ENCODE results near the gene MEI4. TPM values are rescaled to one million over a fixed set of nuclear protein-coding genes. Genes with fewer than 3 reads are reported as not detected.
"Not testable (repeated sequence)": the region's sequence is repeated elsewhere in the genome, so short reads cannot be mapped to it uniquely, and the experiment has no call there.

Gene MEI4
- polyA plus RNA-seq, 1 donor (not counting 4 experiments of a cell fraction or from before 2014, with no cell fraction given), result 0.01 TPM

DNA sequence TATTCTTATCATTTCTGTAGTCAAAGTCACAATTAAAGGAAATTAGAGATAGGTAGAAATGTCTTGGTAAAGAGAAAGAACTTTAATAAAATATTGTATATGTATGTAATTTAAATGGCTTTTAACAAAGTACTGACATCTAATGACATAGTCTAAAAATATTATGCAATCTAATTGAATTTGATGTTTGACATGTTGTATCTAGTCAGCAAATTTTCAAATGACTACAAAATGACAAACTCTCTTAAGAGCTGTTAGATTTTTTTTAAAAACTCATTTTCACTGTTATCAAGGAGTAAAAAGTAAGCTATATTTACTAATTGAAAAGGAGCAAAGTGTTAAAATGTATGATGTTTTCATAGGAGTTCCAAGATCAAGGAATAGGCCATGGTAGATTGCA is 176.9 kb downstream of the MEI4 start:
- DNase-seq (ENCODE audit: low read depth, low spot score) (no peak), FAIRE-seq (no peak)
- H3K27ac ChIP-seq (ENCODE audit: control insufficient read depth, insufficient read depth, low read length), result no peak overlapping the region
- H3K36me3 ChIP-seq (ENCODE audit: control insufficient read depth in 2 of 2, extremely low read depth in 1 of 2, insufficient read depth in 2 of 2, low read length in 2 of 2), result no peaks in the 10 kb centered on the region
- H3K27me3 ChIP-seq (ENCODE audit: control insufficient read depth, extremely low read depth, insufficient read depth, low read length), result no peaks in the 10 kb centered on the region
- no peak overlapping the region for H3K4me3 ChIP-seq (ENCODE audit: control insufficient read depth in 2 of 3, extremely low read depth in 1 of 3, insufficient read depth in 2 of 3, low read depth in 1 of 3, low read length in 3 of 3)
- TF ChIP-seq, protein P1, sequence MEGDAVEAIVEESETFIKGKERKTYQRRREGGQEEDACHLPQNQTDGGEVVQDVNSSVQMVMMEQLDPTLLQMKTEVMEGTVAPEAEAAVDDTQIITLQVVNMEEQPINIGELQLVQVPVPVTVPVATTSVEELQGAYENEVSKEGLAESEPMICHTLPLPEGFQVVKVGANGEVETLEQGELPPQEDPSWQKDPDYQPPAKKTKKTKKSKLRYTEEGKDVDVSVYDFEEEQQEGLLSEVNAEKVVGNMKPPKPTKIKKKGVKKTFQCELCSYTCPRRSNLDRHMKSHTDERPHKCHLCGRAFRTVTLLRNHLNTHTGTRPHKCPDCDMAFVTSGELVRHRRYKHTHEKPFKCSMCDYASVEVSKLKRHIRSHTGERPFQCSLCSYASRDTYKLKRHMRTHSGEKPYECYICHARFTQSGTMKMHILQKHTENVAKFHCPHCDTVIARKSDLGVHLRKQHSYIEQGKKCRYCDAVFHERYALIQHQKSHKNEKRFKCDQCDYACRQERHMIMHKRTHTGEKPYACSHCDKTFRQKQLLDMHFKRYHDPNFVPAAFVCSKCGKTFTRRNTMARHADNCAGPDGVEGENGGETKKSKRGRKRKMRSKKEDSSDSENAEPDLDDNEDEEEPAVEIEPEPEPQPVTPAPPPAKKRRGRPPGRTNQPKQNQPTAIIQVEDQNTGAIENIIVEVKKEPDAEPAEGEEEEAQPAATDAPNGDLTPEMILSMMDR (optimal IDR thresholded peaks at IDR 0.05 in 1 of 3, IDR thresholded peaks at IDR 0.05 in 1 of 3, conservative IDR thresholded peaks at IDR 0.05 in 1 of 3; ENCODE audit: extremely low read depth in 1 of 3, insufficient read depth in 2 of 3, low read length in 3 of 3), result no peak
- TF ChIP-seq EZH2 (IDR thresholded peaks at IDR 0.05; ENCODE audit: low read length), result no peak
- no peaks in the 10 kb centered on the region for H4K20me1 ChIP-seq (ENCODE audit: control insufficient read depth, extremely low read depth, insufficient read depth, low read length)
- no peaks in the 10 kb centered on the region for H3K9me1 ChIP-seq (ENCODE audit: control insufficient read depth, extremely low read depth, insufficient read depth, low read length)
- H3K4me2 ChIP-seq (ENCODE audit: control insufficient read depth, extremely low read depth, insufficient read depth, low read depth, low read length), result no peak overlapping the region
- dilution Hi-C loops (cut with MboI; ENCODE audit: extremely low pct_ligation_motif_present, low sequenced_read_pairs), result no loop called here
- no peak overlapping the region for H2AFZ ChIP-seq (ENCODE audit: control insufficient read depth, low read length)
- no peak overlapping the region for H3K9ac ChIP-seq (ENCODE audit: control insufficient read depth, extremely low read depth, insufficient read depth, low read length)
- H3K4me1 ChIP-seq (ENCODE audit: control insufficient read depth, extremely low read depth, insufficient read depth, low read length), result no peaks in the 10 kb centered on the region
- H3K9me3 ChIP-seq (ENCODE audit: control insufficient read depth, low read depth, low read length), result no peaks in the 10 kb centered on the region
- no peaks in the 10 kb centered on the region for H3K79me2 ChIP-seq (ENCODE audit: control insufficient read depth, insufficient read depth, low read length)

DNA sequence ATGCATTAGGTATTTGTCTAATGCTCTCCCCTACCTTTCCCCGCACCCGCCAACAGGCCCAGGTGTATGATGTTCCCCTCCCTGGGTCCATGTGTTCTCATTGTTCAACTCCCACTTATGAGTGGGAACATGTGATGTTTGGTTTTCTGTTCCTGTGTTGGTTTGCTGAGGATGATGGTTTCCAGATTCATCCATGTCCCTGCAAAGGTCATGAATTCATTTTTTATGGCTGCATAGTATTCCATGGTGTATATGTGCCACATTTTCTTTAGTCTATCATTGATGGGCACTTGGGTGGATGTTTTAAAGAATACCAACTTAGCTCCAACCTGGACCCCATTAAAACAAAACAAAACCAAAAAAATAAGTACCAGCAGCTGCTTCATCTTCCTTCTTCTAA is 180.9 kb downstream of the MEI4 start:
- H3K27me3 ChIP-seq (ENCODE audit: control insufficient read depth, extremely low read depth, insufficient read depth, low read length); DNase-seq (ENCODE audit: low read depth, low spot score); H2AFZ ChIP-seq (ENCODE audit: control insufficient read depth, low read length); H3K9me3 ChIP-seq (ENCODE audit: control insufficient read depth, low read depth, low read length); FAIRE-seq; dilution Hi-C loops (cut with MboI; ENCODE audit: extremely low pct_ligation_motif_present, low sequenced_read_pairs); H3K79me2 ChIP-seq (ENCODE audit: control insufficient read depth, insufficient read depth, low read length); H3K4me1 ChIP-seq (ENCODE audit: control insufficient read depth, extremely low read depth, insufficient read depth, low read length); H3K4me2 ChIP-seq (ENCODE audit: control insufficient read depth, extremely low read depth, insufficient read depth, low read depth, low read length); H3K9me1 ChIP-seq (ENCODE audit: control insufficient read depth, extremely low read depth, insufficient read depth, low read length); H3K4me3 ChIP-seq (ENCODE audit: control insufficient read depth in 2 of 3, extremely low read depth in 1 of 3, insufficient read depth in 2 of 3, low read depth in 1 of 3, low read length in 3 of 3); H4K20me1 ChIP-seq (ENCODE audit: control insufficient read depth, extremely low read depth, insufficient read depth, low read length); H3K9ac ChIP-seq (ENCODE audit: control insufficient read depth, extremely low read depth, insufficient read depth, low read length); H3K27ac ChIP-seq (ENCODE audit: control insufficient read depth, insufficient read depth, low read length); H3K36me3 ChIP-seq (ENCODE audit: control insufficient read depth in 2 of 2, extremely low read depth in 1 of 2, insufficient read depth in 2 of 2, low read length in 2 of 2): not testable (repeated sequence)

DNA sequence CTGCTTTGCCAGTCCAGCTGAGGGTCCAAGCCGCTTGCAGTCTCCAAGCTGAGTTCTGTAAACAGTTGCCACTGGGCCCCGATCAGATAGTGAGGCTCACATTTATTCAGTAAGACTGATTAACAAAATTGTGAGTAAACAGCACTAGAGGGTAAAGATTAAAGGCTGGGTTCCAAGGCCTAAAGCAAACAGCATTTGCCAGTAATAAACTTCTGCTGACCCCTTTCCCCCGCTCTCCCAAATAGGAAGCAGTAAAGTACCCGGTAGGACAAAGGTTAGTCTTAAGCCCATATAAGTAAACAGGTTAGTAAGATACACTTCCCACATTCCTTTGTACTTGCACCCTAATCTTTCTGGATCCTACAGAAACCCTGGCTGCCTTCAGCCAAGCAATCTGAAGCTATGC is 181.8 kb downstream of the MEI4 start:
- dilution Hi-C loops (cut with MboI; ENCODE audit: extremely low pct_ligation_motif_present, low sequenced_read_pairs), result no loop called here
- FAIRE-seq, result no peak

More for the DNA sequence above, 181.8 kb downstream of the MEI4 start:
- no peak overlapping the region for H3K27ac ChIP-seq (ENCODE audit: control insufficient read depth, insufficient read depth, low read length)
- no peaks in the 10 kb centered on the region for H3K4me1 ChIP-seq (ENCODE audit: control insufficient read depth, extremely low read depth, insufficient read depth, low read length)
- TF ChIP-seq, protein P1 (optimal IDR thresholded peaks at IDR 0.05 in 1 of 3, IDR thresholded peaks at IDR 0.05 in 1 of 3, conservative IDR thresholded peaks at IDR 0.05 in 1 of 3; ENCODE audit: extremely low read depth in 1 of 3, insufficient read depth in 2 of 3, low read length in 3 of 3), result no peak
- no peak for TF ChIP-seq EZH2 (IDR thresholded peaks at IDR 0.05; ENCODE audit: low read length)
- no peaks in the 10 kb centered on the region for H3K79me2 ChIP-seq (ENCODE audit: control insufficient read depth, insufficient read depth, low read length)
- no peak for DNase-seq (ENCODE audit: low read depth, low spot score)
- no peaks in the 10 kb centered on the region for H3K9me1 ChIP-seq (ENCODE audit: control insufficient read depth, extremely low read depth, insufficient read depth, low read length)
- no peaks in the 10 kb centered on the region for H3K9me3 ChIP-seq (ENCODE audit: control insufficient read depth, low read depth, low read length)
- no peak overlapping the region for H3K4me3 ChIP-seq (ENCODE audit: control insufficient read depth in 2 of 3, extremely low read depth in 1 of 3, insufficient read depth in 2 of 3, low read depth in 1 of 3, low read length in 3 of 3)
- no peaks in the 10 kb centered on the region for H4K20me1 ChIP-seq (ENCODE audit: control insufficient read depth, extremely low read depth, insufficient read depth, low read length)
- no peak overlapping the region for H3K4me2 ChIP-seq (ENCODE audit: control insufficient read depth, extremely low read depth, insufficient read depth, low read depth, low read length)
- H3K36me3 ChIP-seq (ENCODE audit: control insufficient read depth in 2 of 2, extremely low read depth in 1 of 2, insufficient read depth in 2 of 2, low read length in 2 of 2), result no peaks in the 10 kb centered on the region
- H3K9ac ChIP-seq (ENCODE audit: control insufficient read depth, extremely low read depth, insufficient read depth, low read length), result no peak overlapping the region
- no peaks in the 10 kb centered on the region for H3K27me3 ChIP-seq (ENCODE audit: control insufficient read depth, extremely low read depth, insufficient read depth, low read length)
- H2AFZ ChIP-seq (ENCODE audit: control insufficient read depth, low read length), result no peak overlapping the region

Data from keratinocyte (primary cell).